COLO829 (cell line): ENCODE data around the gene SLC25A26.

ENCODE experiments used
- DNase-seq: peaks from one replicate; pipeline ENCODE4 v3.0.0; 2012; ENCODE audit warnings: low spot score

SLC25A26 gene

GRCh38 chr3:66376568-66376967 is 155.8 kb downstream of the SLC25A26 start:
- peak; percentile 94 for DNase-seq

GRCh38 chr3:66377800-66378199 is 157.0 kb downstream of the SLC25A26 start:
- no peak for DNase-seq

- DNase-seq, result peak; percentile 46
These were observed 157.5 kb downstream of the SLC25A26 start for GRCh38 chr3:66378256-66378655.

- no peak for DNase-seq
These were observed 158.8 kb downstream of the SLC25A26 start for GRCh38 chr3:66379565-66379964.

GRCh38 chr3:66380200-66380932 is 159.6 kb downstream of the SLC25A26 start:
- DNase-seq, result no peak

- DNase-seq, result no peak
These were observed 160.8 kb downstream of the SLC25A26 start for GRCh38 chr3:66381626-66382025.

GRCh38 chr3:66382142-66382541 is 161.3 kb downstream of the SLC25A26 start:
- no peak for DNase-seq

GRCh38 chr3:66383023-66383422 is 162.2 kb downstream of the SLC25A26 start:
- DNase-seq, result no peak

- DNase-seq, result no peak
These were observed 163.4 kb downstream of the SLC25A26 start for GRCh38 chr3:66383998-66384745.

GRCh38 chr3:66385066-66385465 is 164.3 kb downstream of the SLC25A26 start:
- DNase-seq, result no peak

- DNase-seq, result no peak
These were observed 165.5 kb downstream of the SLC25A26 start for GRCh38 chr3:66386011-66386924.

GRCh38 chr3:66386925-66387650 is 166.3 kb downstream of the SLC25A26 start:
- no peak for DNase-seq

- no peak for DNase-seq
These were observed 169.2 kb downstream of the SLC25A26 start for GRCh38 chr3:66390013-66390412.

- DNase-seq, result no peak
These were observed 171.7 kb downstream of the SLC25A26 start for GRCh38 chr3:66392512-66392911.

GRCh38 chr3:66392966-66393332 is 172.1 kb downstream of the SLC25A26 start:
- DNase-seq, result no peak

- no peak for DNase-seq
These were observed 172.7 kb downstream of the SLC25A26 start for GRCh38 chr3:66393333-66394005.

- no peak for DNase-seq
These were observed 173.4 kb downstream of the SLC25A26 start for GRCh38 chr3:66394019-66394752.

GRCh38 chr3:66394753-66395249 is 174.0 kb downstream of the SLC25A26 start:
- no peak for DNase-seq

- DNase-seq, result no peak
These were observed 174.8 kb downstream of the SLC25A26 start for GRCh38 chr3:66395635-66396034.

GRCh38 chr3:66396161-66396760 is 175.5 kb downstream of the SLC25A26 start:
- no peak for DNase-seq
